ENCODE measurements around the gene MEF2C. TPM values are rescaled to one million over a fixed set of nuclear protein-coding genes. Genes with fewer than 3 reads are reported as not detected.

MEF2C gene
- total and polyA plus RNA-seq, 4 experiments from 2014 or later: 0.12 to 1.0 (median 0.28) TPM

DNA sequence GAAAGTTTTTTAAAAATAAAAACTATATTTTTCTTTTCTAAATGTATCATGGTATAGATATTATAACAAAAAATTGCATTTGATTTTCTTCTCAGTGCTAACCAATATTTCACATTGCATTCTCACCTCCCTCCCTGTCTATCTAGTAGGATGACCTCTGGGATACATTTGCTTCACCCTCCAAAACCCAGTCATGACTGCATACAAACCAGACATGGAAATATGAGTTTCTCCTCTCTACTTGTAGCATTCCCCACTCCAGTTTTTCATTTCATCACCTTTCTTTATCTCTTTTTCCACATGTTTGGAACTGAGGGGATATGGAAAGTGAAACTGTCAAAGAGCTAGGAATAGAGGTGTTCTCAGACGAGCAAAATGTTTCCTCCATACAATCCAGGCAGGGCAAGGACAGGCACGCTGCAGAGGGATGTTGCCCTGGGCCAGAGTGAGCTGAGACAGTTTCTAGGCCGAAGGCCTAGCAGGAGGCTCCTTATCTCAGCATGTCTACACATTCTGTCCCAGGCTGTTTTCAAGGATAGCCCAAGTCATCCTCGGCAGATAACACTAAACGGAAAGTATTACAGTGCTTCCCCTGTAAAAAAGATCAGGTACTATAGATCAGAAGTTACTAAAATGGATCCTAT is 46.7 kb downstream of the MEF2C start:
- H3K4me3 ChIP-seq (ENCODE audit: low read length in 2 of 2): no peak overlapping the region
- ChIA-PET CTCF (ENCODE audit: partially characterized antibody) (no interaction called here), POLR2A (ENCODE audit: partially characterized antibody) (no interaction called here)
- H3K4me1 ChIP-seq (ENCODE audit: insufficient read depth, low read length): no peaks in the 10 kb centered on the region
- Mint-ChIP-seq H3K27ac (no peak overlapping the region), H3K27me3 (peaks cover 0 to 2% of the 10 kb centered on the region in 2 donors), H3K36me3 (no peaks in the 10 kb centered on the region), H3K9me3 (peaks cover 0 to 3% (median 0%) of the 10 kb centered on the region in 8 donors), H3K4me1 (peaks cover 0 to 4% (median 4%) of the 10 kb centered on the region in 4 donors), H3K4me3 (no peak overlapping the region)
- no peaks in the 10 kb centered on the region for H3K27me3 ChIP-seq (ENCODE audit: insufficient read depth, low read length)
- H3K27ac ChIP-seq (ENCODE audit: low read depth, low read length): no peak overlapping the region
- H3K9me3 ChIP-seq (ENCODE audit: control insufficient read depth in 1 of 2, low read length in 2 of 2): no peaks in the 10 kb centered on the region
- no peak for DNase-seq
- intact Hi-C loops (cut with micrococcal nuclease): no loop called here
- no peaks in the 10 kb centered on the region for H3K36me3 ChIP-seq (ENCODE audit: insufficient read depth, low read length)

GRCh38 chr5:88834499-88834898 is 48.5 kb downstream of the MEF2C start:
- ChIA-PET POLR2A (ENCODE audit: partially characterized antibody) (no interaction called here), CTCF (ENCODE audit: partially characterized antibody) (no interaction called here)
- H3K4me3 Mint-ChIP-seq: no peak overlapping the region
- H3K36me3 Mint-ChIP-seq: no peaks in the 10 kb centered on the region
- DNase-seq: no peak
- Histone ChIP-seq H3K9me3 (ENCODE audit: control insufficient read depth in 1 of 2, low read length in 2 of 2) (no peaks in the 10 kb centered on the region), H3K4me3 (ENCODE audit: low read length in 2 of 2) (no peak overlapping the region), H3K27me3 (ENCODE audit: insufficient read depth, low read length) (no peaks in the 10 kb centered on the region), H3K36me3 (ENCODE audit: insufficient read depth, low read length) (no peaks in the 10 kb centered on the region), H3K4me1 (ENCODE audit: insufficient read depth, low read length) (no peaks in the 10 kb centered on the region), H3K27ac (ENCODE audit: low read depth, low read length) (no peak overlapping the region)
- peak overlapping the region in 1 of 7 donors; percentile 5 for H3K27ac Mint-ChIP-seq
- peaks cover 4 to 9% (median 6%) of the 10 kb centered on the region in 4 donors for H3K4me1 Mint-ChIP-seq
- peaks cover 0 to 3% (median 0%) of the 10 kb centered on the region in 8 donors for H3K9me3 Mint-ChIP-seq
- H3K27me3 Mint-ChIP-seq: peaks cover 0 to 2% of the 10 kb centered on the region in 2 donors
- intact Hi-C loops (cut with micrococcal nuclease): no loop called here

DNA sequence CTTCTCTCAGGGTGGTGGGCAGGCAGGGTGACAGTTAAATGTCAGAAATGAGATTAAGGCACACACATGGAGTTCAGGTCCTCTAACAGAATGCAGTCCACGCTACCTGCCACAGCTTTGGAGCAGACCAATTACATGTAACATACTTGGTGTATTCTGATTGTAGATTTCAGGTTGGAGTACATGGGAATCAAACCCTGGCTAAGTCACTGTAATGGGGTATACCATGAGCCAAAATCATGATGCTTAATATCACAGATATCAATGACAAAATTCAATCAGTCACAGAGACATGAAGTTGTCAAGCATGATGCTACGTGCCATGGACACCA is 48.9 kb downstream of the MEF2C start:
- CTCF ChIA-PET (ENCODE audit: partially characterized antibody): no interaction called here
- intact Hi-C loops (cut with micrococcal nuclease): no loop called here
- H3K27ac ChIP-seq (ENCODE audit: low read depth, low read length): no peak overlapping the region
- no peaks in the 10 kb centered on the region for H3K27me3 ChIP-seq (ENCODE audit: insufficient read depth, low read length)
- H3K27me3 Mint-ChIP-seq: peaks cover 0 to 2% of the 10 kb centered on the region in 2 donors
- no peak overlapping the region for H3K4me3 Mint-ChIP-seq
- H3K4me1 ChIP-seq (ENCODE audit: insufficient read depth, low read length): peaks cover 2% of the 10 kb centered on the region
- peak overlapping the region in 1 of 7 donors; percentile 5 for H3K27ac Mint-ChIP-seq
- peaks cover 0 to 3% (median 0%) of the 10 kb centered on the region in 8 donors for H3K9me3 Mint-ChIP-seq
- no peak overlapping the region for H3K4me3 ChIP-seq (ENCODE audit: low read length in 2 of 2)
- POLR2A ChIA-PET (ENCODE audit: partially characterized antibody): no interaction called here
- H3K36me3 Mint-ChIP-seq: no peaks in the 10 kb centered on the region
- H3K4me1 Mint-ChIP-seq: peaks cover 8 to 13% (median 10%) of the 10 kb centered on the region in 4 donors
- no peaks in the 10 kb centered on the region for H3K9me3 ChIP-seq (ENCODE audit: control insufficient read depth in 1 of 2, low read length in 2 of 2)
- H3K36me3 ChIP-seq (ENCODE audit: insufficient read depth, low read length): no peaks in the 10 kb centered on the region
- no peak for DNase-seq

- Histone ChIP-seq H3K36me3 (ENCODE audit: insufficient read depth, low read length) (no peaks in the 10 kb centered on the region), H3K4me3 (ENCODE audit: low read length in 2 of 2) (no peak overlapping the region), H3K27me3 (ENCODE audit: insufficient read depth, low read length) (no peaks in the 10 kb centered on the region), H3K4me1 (ENCODE audit: insufficient read depth, low read length) (peaks cover 8% of the 10 kb centered on the region), H3K27ac (ENCODE audit: low read depth, low read length) (no peak overlapping the region), H3K9me3 (ENCODE audit: control insufficient read depth in 1 of 2, low read length in 2 of 2) (no peaks in the 10 kb centered on the region)
- DNase-seq: peak; percentile 14 to 56 (median 29)
- Mint-ChIP-seq H3K4me3 (peak overlapping the region in 3 of 8 donors; percentile 22 to 63 (median 54)), H3K27me3 (peaks cover 0 to 2% of the 10 kb centered on the region in 2 donors), H3K9me3 (peaks cover 0 to 3% (median 0%) of the 10 kb centered on the region in 8 donors), H3K27ac (peak overlapping the region in 1 of 7 donors; percentile 45), H3K4me1 (peaks cover 12 to 17% (median 13%) of the 10 kb centered on the region in 4 donors), H3K36me3 (no peaks in the 10 kb centered on the region)
- ChIA-PET POLR2A (ENCODE audit: partially characterized antibody) (no interaction called here), CTCF (ENCODE audit: partially characterized antibody) (no interaction called here)
- intact Hi-C loops (cut with micrococcal nuclease): no loop called here
Measured at GRCh38 chr5:88833371-88834130, 49.4 kb downstream of the MEF2C start.

- H3K9me3 Mint-ChIP-seq: peaks cover 0 to 3% (median 0%) of the 10 kb centered on the region in 8 donors
- CTCF ChIA-PET (ENCODE audit: partially characterized antibody): no interaction called here
- Histone ChIP-seq H3K9me3 (ENCODE audit: control insufficient read depth in 1 of 2, low read length in 2 of 2) (no peaks in the 10 kb centered on the region), H3K27ac (ENCODE audit: low read depth, low read length) (no peak overlapping the region), H3K27me3 (ENCODE audit: insufficient read depth, low read length) (no peaks in the 10 kb centered on the region), H3K4me3 (ENCODE audit: low read length in 2 of 2) (no peak overlapping the region), H3K4me1 (ENCODE audit: insufficient read depth, low read length) (peaks cover 24% of the 10 kb centered on the region), H3K36me3 (ENCODE audit: insufficient read depth, low read length) (no peaks in the 10 kb centered on the region)
- peaks cover 18 to 32% (median 27%) of the 10 kb centered on the region in 4 donors for H3K4me1 Mint-ChIP-seq
- H3K27ac Mint-ChIP-seq: no peak overlapping the region
- no peak overlapping the region for H3K4me3 Mint-ChIP-seq
- DNase-seq: no peak
- H3K36me3 Mint-ChIP-seq: no peaks in the 10 kb centered on the region
- POLR2A ChIA-PET (ENCODE audit: partially characterized antibody): no interaction called here
- intact Hi-C loops (cut with micrococcal nuclease): no loop called here
- H3K27me3 Mint-ChIP-seq: peaks cover 0 to 2% of the 10 kb centered on the region in 2 donors
Measured at GRCh38 chr5:88831816-88832215, 51.2 kb downstream of the MEF2C start.

DNA sequence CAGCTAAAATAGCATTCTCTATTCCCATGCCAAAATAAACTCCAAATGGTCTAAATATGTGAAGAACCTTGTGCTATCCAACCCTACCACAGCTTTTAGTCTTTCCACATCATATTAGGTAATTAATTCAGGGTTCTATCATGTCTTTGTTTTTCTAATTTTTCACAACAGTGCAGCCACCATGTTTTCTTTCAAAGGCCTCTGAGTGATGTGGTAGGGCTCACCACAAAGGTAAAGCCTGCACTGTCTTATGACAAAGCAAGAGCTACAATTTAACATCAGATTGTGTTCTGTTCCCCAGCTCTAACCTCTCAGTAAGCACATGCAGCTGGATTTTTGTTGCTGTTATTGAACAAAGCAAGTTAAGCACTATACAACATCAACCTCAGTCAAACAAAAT is 52.4 kb downstream of the MEF2C start:
- H3K27ac ChIP-seq (ENCODE audit: low read depth, low read length): no peak overlapping the region

GRCh38 chr5:88829775-88830174 is 53.2 kb downstream of the MEF2C start:
- H3K36me3 ChIP-seq (ENCODE audit: insufficient read depth, low read length): no peaks in the 10 kb centered on the region
- intact Hi-C loops (cut with micrococcal nuclease): no loop called here
- H3K4me3 ChIP-seq (ENCODE audit: low read length in 2 of 2): no peak overlapping the region
- no peak overlapping the region for H3K4me3 Mint-ChIP-seq
- no peak overlapping the region for H3K27ac ChIP-seq (ENCODE audit: low read depth, low read length)
- POLR2A ChIA-PET (ENCODE audit: partially characterized antibody): no interaction called here
- DNase-seq: no peak
- no peak overlapping the region for H3K27ac Mint-ChIP-seq
- CTCF ChIA-PET (ENCODE audit: partially characterized antibody): interaction anchor here (1.5 kb wide), 1 partner anchor 9 kb away, joined by 3 read pairs; no protein-coding TSS in a partner anchor
- peaks cover 0 to 2% of the 10 kb centered on the region in 2 donors for H3K27me3 Mint-ChIP-seq
- no peaks in the 10 kb centered on the region for H3K36me3 Mint-ChIP-seq
- peaks cover 0 to 3% (median 0%) of the 10 kb centered on the region in 8 donors for H3K9me3 Mint-ChIP-seq
- peaks cover 24% of the 10 kb centered on the region for H3K4me1 ChIP-seq (ENCODE audit: insufficient read depth, low read length)
- H3K9me3 ChIP-seq (ENCODE audit: control insufficient read depth in 1 of 2, low read length in 2 of 2): no peaks in the 10 kb centered on the region
- peaks cover 18 to 36% (median 27%) of the 10 kb centered on the region in 4 donors for H3K4me1 Mint-ChIP-seq
- no peaks in the 10 kb centered on the region for H3K27me3 ChIP-seq (ENCODE audit: insufficient read depth, low read length)

More for the DNA sequence above, 52.4 kb downstream of the MEF2C start:
- Histone ChIP-seq H3K4me3 (ENCODE audit: low read length in 2 of 2) (no peak overlapping the region), H3K9me3 (ENCODE audit: control insufficient read depth in 1 of 2, low read length in 2 of 2) (no peaks in the 10 kb centered on the region), H3K27me3 (ENCODE audit: insufficient read depth, low read length) (no peaks in the 10 kb centered on the region), H3K36me3 (ENCODE audit: insufficient read depth, low read length) (no peaks in the 10 kb centered on the region), H3K4me1 (ENCODE audit: insufficient read depth, low read length) (peaks cover 24% of the 10 kb centered on the region)
- intact Hi-C loops (cut with micrococcal nuclease): no loop called here
- peaks cover 0 to 2% of the 10 kb centered on the region in 2 donors for H3K27me3 Mint-ChIP-seq
- POLR2A ChIA-PET (ENCODE audit: partially characterized antibody): no interaction called here
- peaks cover 18 to 36% (median 27%) of the 10 kb centered on the region in 4 donors for H3K4me1 Mint-ChIP-seq
- peaks cover 0 to 3% (median 0%) of the 10 kb centered on the region in 8 donors for H3K9me3 Mint-ChIP-seq
- H3K4me3 Mint-ChIP-seq: no peak overlapping the region
- CTCF ChIA-PET (ENCODE audit: partially characterized antibody): interaction anchor here (1.5 kb wide), 1 partner anchor 10 kb away, joined by 3 read pairs; no protein-coding TSS in a partner anchor
- no peaks in the 10 kb centered on the region for H3K36me3 Mint-ChIP-seq
- DNase-seq: no peak
- H3K27ac Mint-ChIP-seq: no peak overlapping the region
